Smooth muscle cell (in vitro differentiated cells): ENCODE results near the gene CTNNA2. TPM values are rescaled to one million over a fixed set of nuclear protein-coding genes. Genes with fewer than 3 reads are reported as not detected.

Experiments used
- DNase-seq: peaks from one replicate; lab custom pipeline; 2025; ENCODE audit not compliant: unreplicated experiment; lab: John Stamatoyannopoulos, UW
- H2AFZ ChIP-seq: fragments of 200-600 bp; sonication (generic); 2 replicates; pipeline ENCODE4 v1.6.0; 2016; ENCODE audit warnings: antibody characterized with exemption, low read depth, mild to moderate bottlenecking
- H3F3A ChIP-seq: fragments of 200-600 bp; sonication (generic); 2 replicates; pipeline ENCODE4 v1.6.0; 2017; ENCODE audit warnings: antibody characterized with exemption, low read depth
- H3K27ac ChIP-seq: fragments of 200-600 bp; sonication (generic); 2 replicates; pipeline ENCODE4 v1.5.1; 2016; ENCODE audit warnings: low read depth, mild to moderate bottlenecking
- H3K27me3 ChIP-seq: fragments of 200-600 bp; sonication (generic); 2 replicates; pipeline ENCODE4 v1.6.1; 2016; ENCODE audit warnings: low read depth, mild to moderate bottlenecking
- H3K36me3 ChIP-seq: fragments of 200-600 bp; sonication (generic); 2 replicates; pipeline ENCODE4 v1.5.1; 2016; ENCODE audit warnings: low read depth
- H3K4me1 ChIP-seq: fragments of 200-600 bp; sonication (generic); 2 replicates; pipeline ENCODE4 v1.5.1; 2016; ENCODE audit warnings: low read depth
- H3K4me2 ChIP-seq: fragments of 200-600 bp; sonication (generic); 2 replicates; pipeline ENCODE4 v1.6.0; 2016; ENCODE audit warnings: mild to moderate bottlenecking
- H3K4me3 ChIP-seq: fragments of 200-600 bp; sonication (generic); 2 replicates; pipeline ENCODE4 v1.5.1; 2016; ENCODE audit warnings: mild to moderate bottlenecking
- H3K79me2 ChIP-seq: fragments of 200-600 bp; sonication (generic); 2 replicates; pipeline ENCODE4 v1.6.0; 2016; ENCODE audit warnings: low read depth, mild to moderate bottlenecking
- H3K9ac ChIP-seq: fragments of 200-600 bp; sonication (generic); 2 replicates; pipeline ENCODE4 v1.6.0; 2016; ENCODE audit warnings: low read depth
- H3K9me3 ChIP-seq: fragments of 200-600 bp; sonication (generic); replicated peaks from 2 replicates; pipeline ENCODE4 v1.5.1; 2016; ENCODE audit warnings: low read depth
- H4K20me1 ChIP-seq: fragments of 200-600 bp; sonication (generic); 2 replicates; pipeline ENCODE4 v1.6.0; 2016; ENCODE audit warnings: low read depth
- WGBS: methylation state at CpG from one replicate; pipeline ENCODE4 v1.1.7; 2016; ENCODE audit warnings: low lambda C conversion rate; 5-methylcytosine and 5-hydroxymethylcytosine counted together
- polyA plus RNA-seq: library from polyadenylated mRNA; unstranded; fragments of >200 nt; fragmentation: Nextera tagmentation; extraction: Ambion mirVana; gene quantifications from 2 replicates; pipeline ENCODE4 v1.2.1, GENCODE V29; 2016
- total RNA-seq: library from RNA; depleted of rRNA; stranded (reverse); fragments of >200 nt; gene quantifications from 2 replicates; pipeline ENCODE4 v1.2.3, GENCODE V29; 2014
- TF ChIP-seq, protein P1 (sequence below): fragments of 200-600 bp; sonication (generic); IDR thresholded peaks from 2 replicates; pipeline ENCODE4 v1.5.1; 2017; ENCODE audit warnings: borderline replicate concordance, mild to moderate bottlenecking, antibody characterized with exemption; ENCODE audit not compliant: insufficient read depth, poor library complexity, severe bottlenecking

Gene CTNNA2
- total and polyA plus RNA-seq, 2 experiments from 2014 or later, result not detected

DNA sequence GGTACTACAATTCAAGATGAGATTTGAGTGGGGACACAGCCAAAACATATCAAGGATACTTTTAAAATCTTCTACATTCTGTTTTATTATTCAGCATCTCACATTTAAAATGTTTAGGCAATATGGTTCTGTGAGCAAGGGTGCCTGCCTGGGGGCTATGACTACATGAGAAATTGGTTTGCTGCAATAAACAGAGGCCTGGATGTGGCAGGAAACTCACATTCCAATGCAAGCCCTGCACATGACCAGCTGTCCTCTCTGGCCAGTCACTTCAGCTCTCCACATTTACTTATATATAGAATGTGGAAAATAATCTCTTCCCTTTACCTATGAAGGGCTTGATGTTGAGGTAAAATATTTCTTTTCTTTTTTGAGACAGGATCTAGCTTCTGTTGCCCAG is 598.3 kb downstream of the CTNNA2 start:
- TF ChIP-seq, protein P1, sequence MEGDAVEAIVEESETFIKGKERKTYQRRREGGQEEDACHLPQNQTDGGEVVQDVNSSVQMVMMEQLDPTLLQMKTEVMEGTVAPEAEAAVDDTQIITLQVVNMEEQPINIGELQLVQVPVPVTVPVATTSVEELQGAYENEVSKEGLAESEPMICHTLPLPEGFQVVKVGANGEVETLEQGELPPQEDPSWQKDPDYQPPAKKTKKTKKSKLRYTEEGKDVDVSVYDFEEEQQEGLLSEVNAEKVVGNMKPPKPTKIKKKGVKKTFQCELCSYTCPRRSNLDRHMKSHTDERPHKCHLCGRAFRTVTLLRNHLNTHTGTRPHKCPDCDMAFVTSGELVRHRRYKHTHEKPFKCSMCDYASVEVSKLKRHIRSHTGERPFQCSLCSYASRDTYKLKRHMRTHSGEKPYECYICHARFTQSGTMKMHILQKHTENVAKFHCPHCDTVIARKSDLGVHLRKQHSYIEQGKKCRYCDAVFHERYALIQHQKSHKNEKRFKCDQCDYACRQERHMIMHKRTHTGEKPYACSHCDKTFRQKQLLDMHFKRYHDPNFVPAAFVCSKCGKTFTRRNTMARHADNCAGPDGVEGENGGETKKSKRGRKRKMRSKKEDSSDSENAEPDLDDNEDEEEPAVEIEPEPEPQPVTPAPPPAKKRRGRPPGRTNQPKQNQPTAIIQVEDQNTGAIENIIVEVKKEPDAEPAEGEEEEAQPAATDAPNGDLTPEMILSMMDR, result no peak
- H3K36me3 ChIP-seq, result no peaks in the 10 kb centered on the region
- no peak overlapping the region for H2AFZ ChIP-seq
- H3K9ac ChIP-seq, result no peak overlapping the region
- no peaks in the 10 kb centered on the region for H3F3A ChIP-seq
- H3K27ac ChIP-seq, result no peak overlapping the region
- no peak for DNase-seq
- H3K27me3 ChIP-seq, result no peaks in the 10 kb centered on the region
- no peaks in the 10 kb centered on the region for H4K20me1 ChIP-seq
- H3K9me3 ChIP-seq, result no peaks in the 10 kb centered on the region
- H3K4me3 ChIP-seq, result no peak overlapping the region
- no peak overlapping the region for H3K4me2 ChIP-seq
- H3K4me1 ChIP-seq, result no peaks in the 10 kb centered on the region
- H3K79me2 ChIP-seq, result no peaks in the 10 kb centered on the region

DNA sequence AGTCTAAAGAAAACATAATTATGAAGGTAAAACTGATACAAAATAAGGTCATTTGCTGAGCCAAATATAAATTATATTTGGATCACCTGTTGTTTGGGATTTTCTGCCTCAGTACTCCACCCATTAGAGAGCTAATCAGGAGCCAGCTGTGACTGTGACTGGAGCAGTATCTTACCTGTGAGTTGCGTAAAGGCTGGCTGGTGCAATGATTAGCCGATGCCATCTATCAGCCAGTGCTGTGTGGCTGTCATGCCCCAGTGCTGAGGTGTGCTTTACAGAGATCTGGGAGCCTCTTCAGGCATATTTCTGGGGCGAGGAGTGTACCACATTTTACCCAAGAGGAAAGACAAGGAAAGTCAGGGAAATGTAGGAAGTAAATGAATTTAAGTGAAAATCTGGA is 599.9 kb downstream of the CTNNA2 start:
- TF ChIP-seq, protein P1, result no peak
- no peaks in the 10 kb centered on the region for H3K9me3 ChIP-seq
- 97% methylated on average over 3 of the region's 3 CpGs for WGBS
- no peak overlapping the region for H2AFZ ChIP-seq
- H3K27ac ChIP-seq, result no peak overlapping the region
- H3F3A ChIP-seq, result no peaks in the 10 kb centered on the region
- no peak overlapping the region for H3K4me3 ChIP-seq
- H3K36me3 ChIP-seq, result no peaks in the 10 kb centered on the region
- H3K4me1 ChIP-seq, result no peaks in the 10 kb centered on the region
- H3K27me3 ChIP-seq, result no peaks in the 10 kb centered on the region
- no peak overlapping the region for H3K9ac ChIP-seq
- no peaks in the 10 kb centered on the region for H4K20me1 ChIP-seq
- no peak overlapping the region for H3K4me2 ChIP-seq
- H3K79me2 ChIP-seq, result no peaks in the 10 kb centered on the region
- DNase-seq, result no peak

- H4K20me1 ChIP-seq, result no peaks in the 10 kb centered on the region
- no peaks in the 10 kb centered on the region for H3K79me2 ChIP-seq
- TF ChIP-seq, protein P1, result no peak
- H3K4me2 ChIP-seq, result no peak overlapping the region
- DNase-seq, result no peak
- no peaks in the 10 kb centered on the region for H3K9me3 ChIP-seq
- H3F3A ChIP-seq, result no peaks in the 10 kb centered on the region
- no peak overlapping the region for H3K4me3 ChIP-seq
- H3K9ac ChIP-seq, result no peak overlapping the region
- 76% methylated on average over 3 of the region's 3 CpGs for WGBS
- no peaks in the 10 kb centered on the region for H3K27me3 ChIP-seq
- H3K36me3 ChIP-seq, result no peaks in the 10 kb centered on the region
- H3K27ac ChIP-seq, result no peak overlapping the region
- H3K4me1 ChIP-seq, result no peaks in the 10 kb centered on the region
- H2AFZ ChIP-seq, result no peak overlapping the region
These were observed 600.5 kb downstream of the CTNNA2 start for GRCh38 chr2:80113399-80113798.

DNA sequence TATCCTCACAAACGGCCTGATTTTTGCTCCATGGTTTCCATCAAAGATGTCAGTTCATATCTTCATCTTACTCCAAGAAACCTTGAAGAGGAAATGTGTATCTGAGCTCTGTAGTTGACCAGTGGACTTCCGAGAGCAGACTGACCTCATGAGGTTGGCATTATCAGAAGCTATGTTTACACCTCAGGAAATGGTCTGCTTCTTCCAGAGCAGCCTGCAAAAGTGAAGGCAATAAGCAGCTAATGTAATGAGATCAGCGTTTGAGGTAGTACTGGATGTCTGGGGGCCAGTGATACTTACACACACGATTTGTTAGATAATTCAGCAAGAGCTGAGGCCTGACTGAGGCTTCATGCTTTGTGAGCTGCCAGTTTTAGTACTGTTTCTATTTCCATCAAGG is 602.0 kb downstream of the CTNNA2 start:
- H2AFZ ChIP-seq, result no peak overlapping the region
- no peaks in the 10 kb centered on the region for H3K4me1 ChIP-seq
- no peaks in the 10 kb centered on the region for H3K9me3 ChIP-seq
- no peak overlapping the region for H3K4me3 ChIP-seq
- no peaks in the 10 kb centered on the region for H3F3A ChIP-seq
- TF ChIP-seq, protein P1, result no peak
- H3K9ac ChIP-seq, result no peak overlapping the region
- no peaks in the 10 kb centered on the region for H3K79me2 ChIP-seq
- H3K36me3 ChIP-seq, result no peaks in the 10 kb centered on the region
- H3K4me2 ChIP-seq, result no peak overlapping the region
- no peaks in the 10 kb centered on the region for H3K27me3 ChIP-seq
- H3K27ac ChIP-seq, result no peak overlapping the region
- no peak for DNase-seq
- no peaks in the 10 kb centered on the region for H4K20me1 ChIP-seq
- 35% methylated on average over 4 of the region's 4 CpGs for WGBS
